ENCODE results near the gene ASCL2.
"Not testable (repeated sequence)": the region's sequence is repeated elsewhere in the genome, so short reads cannot be mapped to it uniquely, and the experiment has no call there.

ASCL2 gene

GRCh38 chr11:2296913-2297622 lies 26.7 kb upstream of the ASCL2 start:
- no peak for FAIRE-seq

DNA sequence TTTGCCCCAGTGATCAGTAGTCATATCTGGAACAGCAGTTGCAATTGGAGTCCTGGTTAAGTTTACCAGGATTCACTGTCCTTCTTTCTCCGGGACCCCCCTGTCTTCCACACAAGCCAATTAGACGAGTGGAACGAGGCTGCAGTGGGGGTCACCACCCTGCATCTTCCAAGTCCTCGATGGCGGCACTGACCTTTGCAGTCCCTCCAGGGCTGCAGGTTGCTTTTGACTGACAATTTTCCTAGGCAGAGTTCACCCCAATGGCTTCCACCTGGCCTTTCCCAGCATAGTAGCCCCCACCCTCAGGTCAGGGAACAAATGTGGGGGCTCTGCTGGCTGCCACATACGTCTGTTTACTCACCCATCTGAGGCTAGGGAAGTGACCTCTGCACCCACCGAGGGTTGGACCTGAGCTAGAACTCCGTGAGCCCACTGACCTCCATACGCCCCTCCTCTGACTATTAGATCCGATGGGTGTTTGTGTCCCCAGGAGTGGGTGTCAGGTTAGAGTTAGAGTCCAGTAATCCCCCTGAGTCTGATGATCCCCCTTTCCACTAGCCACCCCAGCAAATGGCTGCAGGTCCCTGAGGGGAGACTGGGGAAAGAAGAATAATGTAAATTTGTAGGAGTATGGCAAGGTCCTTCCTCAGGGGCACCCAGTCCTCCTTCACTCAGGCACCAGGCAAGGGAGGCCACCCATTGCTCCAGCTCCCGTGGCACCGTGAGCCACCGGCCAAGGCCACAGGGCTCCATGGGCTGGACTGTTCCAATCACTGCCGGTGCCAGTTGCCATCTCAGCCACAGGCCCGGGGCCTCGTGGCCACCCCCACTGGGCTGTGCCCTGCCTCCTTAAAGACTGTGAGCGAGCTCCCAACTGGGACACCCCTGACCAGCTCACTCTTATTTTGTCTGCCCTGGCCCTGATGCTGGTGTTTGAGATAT lies 25.9 kb upstream of the ASCL2 start:
- FAIRE-seq, result no peak

DNA sequence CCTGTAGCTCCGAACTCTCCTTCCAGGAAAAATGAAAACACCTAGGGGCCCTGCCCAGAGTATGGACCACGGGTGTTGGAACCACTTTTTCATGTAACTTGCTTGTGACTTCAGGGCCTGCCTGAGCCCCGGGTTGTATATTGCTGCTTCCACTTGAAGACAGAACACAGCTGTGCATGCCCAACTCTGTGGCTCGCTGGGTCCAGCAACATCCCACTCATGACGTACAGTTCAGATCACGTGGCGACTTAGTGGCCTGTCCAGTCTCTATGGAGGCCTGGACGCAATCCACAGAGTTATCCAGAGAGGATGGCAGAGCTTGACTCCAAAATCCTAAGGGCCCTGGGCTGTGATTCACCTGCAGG lies 24.5 kb upstream of the ASCL2 start:
- FAIRE-seq, result no peak

- FAIRE-seq, result no peak
Observed at GRCh38 chr11:2293984-2294925, 23.9 kb upstream of the ASCL2 start.

GRCh38 chr11:2293531-2293971 lies 23.2 kb upstream of the ASCL2 start:
- no peak for FAIRE-seq

- no peak for FAIRE-seq
Observed at GRCh38 chr11:2290351-2290841, 20.0 kb upstream of the ASCL2 start.

- no peak for FAIRE-seq
Observed at GRCh38 chr11:2289859-2290258, 19.5 kb upstream of the ASCL2 start.

- no peak for FAIRE-seq
Observed at GRCh38 chr11:2289350-2289749, 19.0 kb upstream of the ASCL2 start.

DNA sequence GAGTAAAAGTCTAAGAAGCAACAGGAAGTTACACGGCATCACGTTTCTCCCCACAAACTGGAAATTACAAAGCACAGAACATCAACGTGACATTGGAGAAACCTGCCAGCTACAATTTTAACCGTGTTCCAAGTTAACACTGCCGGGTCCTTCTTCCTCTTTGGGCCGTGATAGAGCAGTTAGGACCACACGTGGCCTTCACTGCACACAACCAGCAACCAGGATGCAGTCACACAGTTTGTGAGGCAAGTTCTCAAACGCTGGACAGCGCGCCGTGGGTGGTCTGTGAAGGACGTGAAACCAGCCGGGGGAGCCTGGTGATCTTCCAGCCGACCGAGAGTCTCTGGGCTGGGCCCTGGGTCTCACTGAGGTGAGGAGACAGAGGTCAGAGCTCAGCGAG lies 16.7 kb upstream of the ASCL2 start:
- FAIRE-seq, result no peak

DNA sequence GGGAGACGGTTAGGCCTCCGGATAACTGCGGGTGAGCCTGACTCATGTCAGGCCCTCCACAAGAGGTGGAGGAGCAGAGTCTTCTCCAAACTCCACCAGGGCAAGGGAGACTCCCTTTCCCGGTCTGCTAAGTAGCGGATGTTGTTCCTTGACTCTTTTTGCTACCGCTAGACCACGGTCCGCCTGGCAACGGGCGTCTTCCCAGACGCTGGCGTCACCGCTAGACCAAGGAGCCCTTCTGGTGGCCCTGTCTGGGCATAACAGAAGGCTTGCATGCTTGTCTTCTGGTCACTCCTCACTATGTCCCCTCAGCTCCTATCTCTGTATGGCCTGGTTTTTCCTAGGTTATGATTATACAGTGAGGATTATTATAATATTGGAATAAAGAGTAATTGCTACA lies 16.0 kb upstream of the ASCL2 start:
- not testable (repeated sequence) for FAIRE-seq

DNA sequence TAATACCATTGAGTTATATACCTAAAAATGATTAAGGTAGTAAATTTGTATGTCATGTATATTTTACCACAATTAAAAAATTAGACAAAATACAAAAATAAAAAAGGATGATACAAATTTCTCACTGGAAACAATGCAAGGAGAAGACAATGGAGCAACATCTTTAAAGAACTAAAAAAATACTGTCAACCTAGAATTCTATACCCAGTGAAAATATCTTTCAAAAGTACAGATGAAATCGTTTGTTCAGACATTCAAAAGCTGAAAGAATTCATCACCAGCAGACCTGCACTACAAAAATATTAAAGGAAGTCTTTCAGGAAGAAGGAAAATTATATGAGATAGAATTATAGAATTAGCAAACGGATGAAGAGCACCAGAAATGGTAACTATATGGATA lies 9.8 kb upstream of the ASCL2 start:
- FAIRE-seq, result no peak

DNA sequence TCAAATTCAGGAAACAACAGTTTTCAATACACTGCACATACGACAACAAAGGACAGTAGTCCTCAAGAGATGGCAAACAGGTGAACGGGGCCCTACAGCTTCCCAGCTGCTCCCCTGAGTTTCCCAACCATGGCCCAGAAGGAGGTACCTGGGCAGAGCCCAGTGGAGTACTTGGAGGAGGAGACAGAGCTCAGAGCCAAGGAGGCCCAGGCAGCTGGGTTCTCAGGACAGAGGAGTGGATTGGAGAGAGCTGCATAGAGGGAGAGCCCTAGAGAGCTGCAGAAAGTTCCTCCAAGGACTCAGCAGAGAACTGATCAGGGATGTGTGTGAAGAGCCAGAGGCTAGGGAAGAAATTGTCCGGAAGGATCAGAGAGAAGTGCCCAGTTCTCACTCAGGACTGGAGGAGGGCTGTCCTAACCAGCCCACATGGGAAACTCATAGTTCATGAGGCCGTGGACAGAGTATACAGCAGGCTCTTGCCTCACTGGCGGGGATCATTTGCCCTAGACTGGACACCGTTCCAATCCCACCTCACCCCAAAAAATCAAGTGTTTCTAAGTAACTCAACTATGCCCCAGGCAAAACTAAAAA lies 7.6 kb upstream of the ASCL2 start:
- FAIRE-seq, result no peak

GRCh38 chr11:2277008-2277346 lies 6.6 kb upstream of the ASCL2 start:
- FAIRE-seq, result no peak

- no peak for FAIRE-seq
Observed at GRCh38 chr11:2276280-2277007, 6.1 kb upstream of the ASCL2 start.

- FAIRE-seq, result no peak
Observed at GRCh38 chr11:2275334-2276279, 5.2 kb upstream of the ASCL2 start.

GRCh38 chr11:2273771-2274170 lies 3.4 kb upstream of the ASCL2 start:
- FAIRE-seq, result no peak

DNA sequence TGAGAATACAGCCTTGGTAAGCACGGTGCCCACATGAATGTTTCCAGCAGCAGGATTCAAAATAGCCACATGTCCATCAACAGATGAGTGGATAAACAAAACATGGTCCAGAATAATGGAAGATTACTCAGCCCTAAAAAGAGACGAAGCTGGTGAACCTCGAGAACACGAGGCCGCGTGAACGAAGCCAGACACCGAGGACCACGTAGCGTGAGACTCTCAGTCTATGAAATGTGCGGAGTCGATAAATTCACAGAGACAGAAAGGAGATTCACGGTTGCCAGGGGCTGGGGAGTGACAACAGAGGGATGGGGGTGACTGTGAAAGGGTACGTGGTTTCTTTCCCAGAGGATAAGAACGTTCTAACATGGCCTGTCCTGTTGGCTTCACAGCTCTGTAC lies 2.9 kb upstream of the ASCL2 start:
- no peak for FAIRE-seq

DNA sequence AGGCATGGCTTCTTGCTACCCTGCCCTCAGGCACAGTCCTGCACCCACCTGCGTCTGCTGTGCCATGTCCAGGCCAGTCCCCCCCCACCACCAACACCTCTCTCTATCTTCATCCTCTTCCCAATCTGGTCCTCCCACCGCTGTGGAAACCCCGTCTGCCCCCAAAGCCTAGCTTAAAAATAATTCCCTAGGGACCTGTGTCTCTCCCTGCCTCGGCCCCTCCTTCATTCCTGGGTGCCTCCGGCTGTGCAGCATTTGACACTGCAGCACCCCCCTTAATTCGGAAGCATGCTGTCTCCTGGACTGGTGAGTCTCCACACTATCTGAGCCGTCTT lies 2.5 kb upstream of the ASCL2 start:
- no peak for FAIRE-seq

DNA sequence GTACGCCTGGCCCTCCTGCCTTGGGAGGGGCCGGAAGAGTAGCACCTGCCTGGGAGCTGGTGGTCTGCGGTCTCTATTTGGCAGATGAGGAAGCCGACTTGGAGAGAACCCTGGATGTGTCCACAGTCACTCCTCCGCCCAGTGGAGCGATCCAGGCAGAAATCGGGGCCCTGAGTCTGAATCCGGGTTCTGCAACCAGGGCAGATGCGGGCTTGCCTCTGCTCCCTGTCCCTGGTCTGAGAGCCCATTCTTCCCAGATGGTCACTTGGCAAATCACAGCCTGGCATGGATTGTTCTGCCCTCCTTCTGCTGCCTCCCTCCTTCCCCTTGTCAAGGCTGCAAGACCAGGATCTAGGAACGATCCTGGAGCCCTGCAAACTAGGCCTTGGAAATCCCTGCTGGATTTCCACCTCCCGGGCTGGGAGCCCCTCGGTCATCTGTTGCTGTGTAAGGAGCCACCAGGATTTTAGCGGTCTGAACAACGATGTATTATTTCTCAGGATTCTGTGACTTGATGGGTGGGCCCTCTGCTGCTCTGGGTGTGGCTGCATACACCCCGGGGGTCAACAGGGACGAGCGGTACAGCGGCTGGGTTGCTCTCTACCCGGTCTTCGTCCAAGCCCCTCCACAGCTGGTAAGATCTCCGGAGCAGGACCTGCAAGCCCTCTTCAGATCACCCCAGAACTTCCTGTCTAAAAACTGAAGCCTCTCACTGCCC lies 2.0 kb upstream of the ASCL2 start:
- FAIRE-seq, result no peak
